ENCODE data around the gene TBL2.
"Not testable (repeated sequence)": the region's sequence is repeated elsewhere in the genome, so short reads cannot be mapped to it uniquely, and the experiment has no call there.

The TBL2 gene

GRCh38 chr7:73581006-73581405 lies 2.6 kb upstream of the TBL2 start:
- peaks cover 15% of the 10 kb centered on the region for H3K4me1 ChIP-seq (ENCODE audit: insufficient read depth, low read length)
- not testable (repeated sequence) for H3K27ac ChIP-seq (ENCODE audit: low read depth, low read length); H3K9ac ChIP-seq (ENCODE audit: low read length); H3K27me3 ChIP-seq (ENCODE audit: control insufficient read depth in 1 of 2, insufficient read depth in 2 of 2, low read length in 2 of 2); H3K4me3 ChIP-seq (ENCODE audit: low read depth in 1 of 2, low read length in 2 of 2); H3K36me3 ChIP-seq (ENCODE audit: insufficient read depth, low read length); H3K9me3 ChIP-seq (ENCODE audit: low read length)

GRCh38 chr7:73577627-73578341 lies 595 bp downstream of the TBL2 start:
- Histone ChIP-seq H3K9me3 (ENCODE audit: low read length) (no peaks in the 10 kb centered on the region), H3K27ac (ENCODE audit: low read depth, low read length) (peak overlapping the region; percentile 74), H3K27me3 (ENCODE audit: control insufficient read depth in 1 of 2, insufficient read depth in 2 of 2, low read length in 2 of 2) (no peaks in the 10 kb centered on the region), H3K36me3 (ENCODE audit: insufficient read depth, low read length) (peaks cover 18% of the 10 kb centered on the region), H3K4me3 (ENCODE audit: low read depth in 1 of 2, low read length in 2 of 2) (peak overlapping the region; percentile 71 to 85), H3K9ac (ENCODE audit: low read length) (peak overlapping the region; percentile 89), H3K4me1 (ENCODE audit: insufficient read depth, low read length) (peaks cover 15% of the 10 kb centered on the region)

GRCh38 chr7:73573791-73574190 lies 4.6 kb downstream of the TBL2 start:
- peaks cover 15% of the 10 kb centered on the region for H3K4me1 ChIP-seq (ENCODE audit: insufficient read depth, low read length)
- no peak overlapping the region for H3K4me3 ChIP-seq (ENCODE audit: low read depth in 1 of 2, low read length in 2 of 2)
- no peaks in the 10 kb centered on the region for H3K9me3 ChIP-seq (ENCODE audit: low read length)
- no peak overlapping the region for H3K27ac ChIP-seq (ENCODE audit: low read depth, low read length)
- peaks cover 53% of the 10 kb centered on the region for H3K36me3 ChIP-seq (ENCODE audit: insufficient read depth, low read length)
- no peaks in the 10 kb centered on the region for H3K27me3 ChIP-seq (ENCODE audit: control insufficient read depth in 1 of 2, insufficient read depth in 2 of 2, low read length in 2 of 2)
- H3K9ac ChIP-seq (ENCODE audit: low read length), result no peak overlapping the region

- no peak overlapping the region for H3K9ac ChIP-seq (ENCODE audit: low read length)
- no peak overlapping the region for H3K27ac ChIP-seq (ENCODE audit: low read depth, low read length)
- no peaks in the 10 kb centered on the region for H3K27me3 ChIP-seq (ENCODE audit: control insufficient read depth in 1 of 2, insufficient read depth in 2 of 2, low read length in 2 of 2)
- peaks cover 53% of the 10 kb centered on the region for H3K36me3 ChIP-seq (ENCODE audit: insufficient read depth, low read length)
- H3K4me1 ChIP-seq (ENCODE audit: insufficient read depth, low read length), result peaks cover 15% of the 10 kb centered on the region
- H3K4me3 ChIP-seq (ENCODE audit: low read depth in 1 of 2, low read length in 2 of 2), result no peak overlapping the region
- no peaks in the 10 kb centered on the region for H3K9me3 ChIP-seq (ENCODE audit: low read length)
Measured at GRCh38 chr7:73573276-73573675, 5.1 kb downstream of the TBL2 start.

GRCh38 chr7:73572767-73573186 lies 5.6 kb downstream of the TBL2 start:
- Histone ChIP-seq H3K36me3 (ENCODE audit: insufficient read depth, low read length) (peaks cover 53% of the 10 kb centered on the region), H3K27me3 (ENCODE audit: control insufficient read depth in 1 of 2, insufficient read depth in 2 of 2, low read length in 2 of 2) (no peaks in the 10 kb centered on the region), H3K4me3 (ENCODE audit: low read depth in 1 of 2, low read length in 2 of 2) (no peak overlapping the region), H3K27ac (ENCODE audit: low read depth, low read length) (no peak overlapping the region), H3K4me1 (ENCODE audit: insufficient read depth, low read length) (peaks cover 14% of the 10 kb centered on the region), H3K9ac (ENCODE audit: low read length) (no peak overlapping the region), H3K9me3 (ENCODE audit: low read length) (no peaks in the 10 kb centered on the region)

- Histone ChIP-seq H3K9ac (ENCODE audit: low read length) (no peak overlapping the region), H3K27ac (ENCODE audit: low read depth, low read length) (no peak overlapping the region), H3K27me3 (ENCODE audit: control insufficient read depth in 1 of 2, insufficient read depth in 2 of 2, low read length in 2 of 2) (no peaks in the 10 kb centered on the region), H3K36me3 (ENCODE audit: insufficient read depth, low read length) (peaks cover 53% of the 10 kb centered on the region), H3K4me3 (ENCODE audit: low read depth in 1 of 2, low read length in 2 of 2) (no peak overlapping the region), H3K4me1 (ENCODE audit: insufficient read depth, low read length) (no peaks in the 10 kb centered on the region), H3K9me3 (ENCODE audit: low read length) (no peaks in the 10 kb centered on the region)
Measured at GRCh38 chr7:73570977-73571376, 7.4 kb downstream of the TBL2 start.

GRCh38 chr7:73570521-73570920 lies 7.9 kb downstream of the TBL2 start:
- peaks cover 53% of the 10 kb centered on the region for H3K36me3 ChIP-seq (ENCODE audit: insufficient read depth, low read length)
- no peaks in the 10 kb centered on the region for H3K4me1 ChIP-seq (ENCODE audit: insufficient read depth, low read length)
- no peak overlapping the region for H3K4me3 ChIP-seq (ENCODE audit: low read depth in 1 of 2, low read length in 2 of 2)
- H3K9ac ChIP-seq (ENCODE audit: low read length), result no peak overlapping the region
- no peaks in the 10 kb centered on the region for H3K27me3 ChIP-seq (ENCODE audit: control insufficient read depth in 1 of 2, insufficient read depth in 2 of 2, low read length in 2 of 2)
- H3K9me3 ChIP-seq (ENCODE audit: low read length), result no peaks in the 10 kb centered on the region
- no peak overlapping the region for H3K27ac ChIP-seq (ENCODE audit: low read depth, low read length)

GRCh38 chr7:73569042-73569608 lies 9.3 kb downstream of the TBL2 start:
- no peaks in the 10 kb centered on the region for H3K4me1 ChIP-seq (ENCODE audit: insufficient read depth, low read length)
- no peak overlapping the region for H3K9ac ChIP-seq (ENCODE audit: low read length)
- H3K36me3 ChIP-seq (ENCODE audit: insufficient read depth, low read length), result peaks cover 48% of the 10 kb centered on the region
- H3K9me3 ChIP-seq (ENCODE audit: low read length), result no peaks in the 10 kb centered on the region
- no peak overlapping the region for H3K27ac ChIP-seq (ENCODE audit: low read depth, low read length)
- no peak overlapping the region for H3K4me3 ChIP-seq (ENCODE audit: low read depth in 1 of 2, low read length in 2 of 2)
- H3K27me3 ChIP-seq (ENCODE audit: control insufficient read depth in 1 of 2, insufficient read depth in 2 of 2, low read length in 2 of 2), result no peaks in the 10 kb centered on the region

- H3K9ac ChIP-seq (ENCODE audit: low read length), result no peak overlapping the region
- no peak overlapping the region for H3K27ac ChIP-seq (ENCODE audit: low read depth, low read length)
- H3K4me1 ChIP-seq (ENCODE audit: insufficient read depth, low read length), result no peaks in the 10 kb centered on the region
- no peak overlapping the region for H3K4me3 ChIP-seq (ENCODE audit: low read depth in 1 of 2, low read length in 2 of 2)
- H3K9me3 ChIP-seq (ENCODE audit: low read length), result no peaks in the 10 kb centered on the region
- H3K36me3 ChIP-seq (ENCODE audit: insufficient read depth, low read length), result peaks cover 37% of the 10 kb centered on the region
- H3K27me3 ChIP-seq (ENCODE audit: control insufficient read depth in 1 of 2, insufficient read depth in 2 of 2, low read length in 2 of 2), result no peaks in the 10 kb centered on the region
Measured at GRCh38 chr7:73567846-73568685, 10.3 kb downstream of the TBL2 start.

GRCh38 chr7:73567140-73567539 lies 11.2 kb downstream of the TBL2 start:
- Histone ChIP-seq H3K27me3 (ENCODE audit: control insufficient read depth in 1 of 2, insufficient read depth in 2 of 2, low read length in 2 of 2) (no peaks in the 10 kb centered on the region), H3K36me3 (ENCODE audit: insufficient read depth, low read length) (peaks cover 28% of the 10 kb centered on the region), H3K9ac (ENCODE audit: low read length) (no peak overlapping the region), H3K4me1 (ENCODE audit: insufficient read depth, low read length) (no peaks in the 10 kb centered on the region), H3K27ac (ENCODE audit: low read depth, low read length) (no peak overlapping the region), H3K4me3 (ENCODE audit: low read depth in 1 of 2, low read length in 2 of 2) (no peak overlapping the region), H3K9me3 (ENCODE audit: low read length) (no peaks in the 10 kb centered on the region)

GRCh38 chr7:73566431-73566830 lies 11.9 kb downstream of the TBL2 start:
- not testable (repeated sequence) for H3K4me1 ChIP-seq (ENCODE audit: insufficient read depth, low read length); H3K9me3 ChIP-seq (ENCODE audit: low read length); H3K27ac ChIP-seq (ENCODE audit: low read depth, low read length); H3K4me3 ChIP-seq (ENCODE audit: low read depth in 1 of 2, low read length in 2 of 2); H3K27me3 ChIP-seq (ENCODE audit: control insufficient read depth in 1 of 2, insufficient read depth in 2 of 2, low read length in 2 of 2); H3K9ac ChIP-seq (ENCODE audit: low read length)
- H3K36me3 ChIP-seq (ENCODE audit: insufficient read depth, low read length), result peaks cover 22% of the 10 kb centered on the region

Data from muscle layer of colon (tissue), 2 donors.